Right atrium auricular region (tissue), 2 donors: ENCODE data around the gene SRSF3. TPM values are rescaled to one million over a fixed set of nuclear protein-coding genes. Genes with fewer than 3 reads are reported as not detected.

ENCODE experiments used
- DNase-seq: peaks from one replicate; pipeline ENCODE4 v3.0.0-alpha.2; 2019; ENCODE audit warnings: low spot score
- H3K27ac ChIP-seq, 2 donors: fragments of 200-600 bp; sonication (generic); 1 replicate in 1 of 2; 2 replicates in 1 of 2; pipeline ENCODE4 v1.5.1; 2016 to 2019
- H3K27me3 ChIP-seq, 2 donors: fragments of 200-600 bp; sonication (generic); one replicate each; pipeline versions ENCODE4 v1.5.1 to v1.6.0; 2017 to 2019
- H3K36me3 ChIP-seq: fragments of 200-600 bp; sonication (generic); one replicate; pipeline ENCODE4 v1.5.1; 2016
- H3K4me1 ChIP-seq, 2 donors: fragments of 200-600 bp; sonication (generic); one replicate each; pipeline versions ENCODE4 v1.5.1 to v1.6.0; 2017 to 2019
- H3K4me3 ChIP-seq, 2 donors: fragments of 200-600 bp; sonication (generic); 1 replicate in 1 of 2; 2 replicates in 1 of 2; pipeline ENCODE4 v1.5.1; 2017 to 2019; ENCODE audit warnings: mild to moderate bottlenecking in 1 of 2, moderate library complexity in 1 of 2
- H3K9me3 ChIP-seq, 2 donors: fragments of 200-600 bp; sonication (generic); one replicate each; pipeline ENCODE4 v1.5.1; 2019
- CTCF ChIP-seq, 2 donors: fragments of 200-600 bp; sonication (generic); IDR thresholded peaks; one replicate each; pipeline ENCODE4 v1.5.1; 2019; ENCODE audit warnings: antibody characterized with exemption in 2 of 2
- total RNA-seq, 2 donors: library from RNA; depleted of rRNA; stranded (reverse); fragments of >200 nt; gene quantifications; one replicate each; pipeline ENCODE4 v1.1.0, GENCODE V29; 2016

SRSF3 gene
- total RNA-seq, 2 donors from 2014 or later, result 51.4 to 97.2 TPM

- H3K27ac ChIP-seq, result peak overlapping the region; percentile 72 to 75
Measured at GRCh38 chr6:36627141-36627540, 33.0 kb downstream of the SRSF3 start.

GRCh38 chr6:36627801-36628246 is 33.7 kb downstream of the SRSF3 start:
- Histone ChIP-seq H3K36me3 (no peaks in the 10 kb centered on the region), H3K27me3 (no peaks in the 10 kb centered on the region), H3K9me3 (no peaks in the 10 kb centered on the region), H3K4me3 (no peak overlapping the region), H3K4me1 (peaks cover 0 to 54% of the 10 kb centered on the region in 2 donors), H3K27ac (peak overlapping the region; percentile 72 to 75)
- TF ChIP-seq CTCF (IDR thresholded peaks at IDR 0.05), result no peak
- DNase-seq, result peak; percentile 77

More at GRCh38 chr6:36627141-36627540, 33.0 kb downstream of the SRSF3 start:
- peaks cover 0 to 55% of the 10 kb centered on the region in 2 donors for H3K4me1 ChIP-seq
- no peaks in the 10 kb centered on the region for H3K36me3 ChIP-seq
- no peak overlapping the region for H3K4me3 ChIP-seq
- no peaks in the 10 kb centered on the region for H3K27me3 ChIP-seq
- no peaks in the 10 kb centered on the region for H3K9me3 ChIP-seq
- TF ChIP-seq CTCF (IDR thresholded peaks at IDR 0.05), result no peak
- DNase-seq, result no peak

DNA sequence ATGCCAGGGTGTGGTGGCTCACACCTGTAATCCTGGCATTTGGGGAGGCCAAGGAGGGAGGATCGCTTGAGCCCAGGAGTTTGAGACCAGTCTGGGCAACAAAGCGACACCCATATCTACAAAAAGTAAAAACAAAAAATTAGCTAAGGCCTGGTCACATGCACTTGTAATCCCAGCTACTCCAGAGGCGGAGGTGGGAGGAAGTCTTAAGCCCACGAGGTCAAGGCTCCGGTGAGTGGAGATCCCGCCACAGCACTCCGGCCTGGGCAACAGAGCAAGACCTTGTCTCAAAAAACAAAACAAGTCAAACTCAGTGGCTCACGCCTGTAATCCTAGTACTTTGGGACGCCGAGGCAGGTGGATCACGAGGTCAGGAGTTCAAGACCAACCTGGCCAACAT is 35.6 kb downstream of the SRSF3 start:
- Histone ChIP-seq H3K36me3 (no peaks in the 10 kb centered on the region), H3K27ac (peak overlapping the region; percentile 62 to 76), H3K9me3 (no peaks in the 10 kb centered on the region), H3K4me1 (peaks cover 0 to 51% of the 10 kb centered on the region in 2 donors), H3K27me3 (no peaks in the 10 kb centered on the region), H3K4me3 (no peak overlapping the region)
- no peak for DNase-seq
- no peak for TF ChIP-seq CTCF (IDR thresholded peaks at IDR 0.05)

DNA sequence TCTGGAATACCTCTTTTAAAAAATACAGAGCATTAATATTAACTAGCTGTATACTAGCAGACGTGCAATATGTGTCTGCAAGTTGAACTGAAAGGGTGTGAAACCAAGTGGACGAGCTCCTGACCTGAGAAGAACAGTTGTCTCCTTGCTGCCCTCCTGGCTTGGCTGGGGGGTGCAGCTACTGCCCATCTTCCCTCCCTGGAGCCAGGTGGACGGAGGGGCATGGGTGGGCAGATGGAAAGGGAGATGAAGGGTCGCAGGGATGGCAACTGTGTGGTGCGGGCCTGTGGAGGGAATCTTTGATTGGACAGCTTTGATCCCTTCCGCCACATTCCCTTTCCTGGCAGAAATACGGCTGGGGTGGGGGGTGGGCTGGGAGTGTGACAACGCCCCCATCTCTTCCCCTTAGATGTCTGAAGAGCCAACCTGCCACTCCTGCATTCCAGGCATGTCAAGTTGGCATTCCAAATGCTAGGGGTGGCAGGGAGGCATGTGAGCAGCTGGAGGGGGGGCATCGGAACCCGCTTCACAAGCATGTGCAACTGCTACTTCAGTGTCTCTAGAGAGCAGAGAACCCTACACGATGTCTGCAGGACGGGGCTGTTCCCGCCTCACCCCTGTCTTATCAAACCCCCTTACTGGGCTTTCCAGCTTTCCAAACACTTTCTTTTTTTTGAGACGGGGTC is 37.3 kb downstream of the SRSF3 start:
- no peak for TF ChIP-seq CTCF (IDR thresholded peaks at IDR 0.05)
- peaks cover 0 to 42% of the 10 kb centered on the region in 2 donors for H3K4me1 ChIP-seq
- H3K4me3 ChIP-seq, result no peak overlapping the region
- DNase-seq, result no peak
- no peaks in the 10 kb centered on the region for H3K9me3 ChIP-seq
- H3K27ac ChIP-seq, result no peak overlapping the region
- no peaks in the 10 kb centered on the region for H3K27me3 ChIP-seq
- H3K36me3 ChIP-seq, result no peaks in the 10 kb centered on the region

- H3K9me3 ChIP-seq, result no peaks in the 10 kb centered on the region
- no peaks in the 10 kb centered on the region for H3K36me3 ChIP-seq
- H3K4me3 ChIP-seq, result no peak overlapping the region
- DNase-seq, result no peak
- H3K27ac ChIP-seq, result peak overlapping the region; percentile 53 to 54
- peaks cover 0 to 24% of the 10 kb centered on the region in 2 donors for H3K4me1 ChIP-seq
- H3K27me3 ChIP-seq, result no peaks in the 10 kb centered on the region
- no peak for TF ChIP-seq CTCF (IDR thresholded peaks at IDR 0.05)
Measured at GRCh38 chr6:36633370-36633769, 39.2 kb downstream of the SRSF3 start.

DNA sequence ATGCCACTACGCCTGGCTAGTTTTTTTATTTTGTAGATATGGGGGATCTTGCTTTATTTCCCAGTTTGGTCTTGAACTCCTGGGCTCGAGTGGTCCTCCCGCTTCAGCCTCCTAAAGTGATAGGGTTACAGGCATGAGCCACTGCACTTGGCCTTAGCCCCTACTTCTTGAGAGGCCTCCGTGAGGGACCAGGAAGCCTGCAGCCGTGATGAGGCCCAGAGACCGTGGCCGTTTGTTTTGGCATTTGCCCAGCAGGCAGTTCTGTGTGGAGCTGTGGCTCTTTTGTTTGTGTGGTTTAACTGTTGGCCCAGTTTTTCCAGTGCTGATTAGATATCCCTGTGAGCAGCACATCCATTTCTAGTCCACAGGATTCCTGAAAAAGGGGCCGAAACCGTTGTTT is 39.8 kb downstream of the SRSF3 start:
- Histone ChIP-seq H3K9me3 (no peaks in the 10 kb centered on the region), H3K27ac (peak overlapping the region; percentile 53 to 54), H3K27me3 (no peaks in the 10 kb centered on the region), H3K36me3 (no peaks in the 10 kb centered on the region), H3K4me1 (peaks cover 0 to 22% of the 10 kb centered on the region in 2 donors), H3K4me3 (no peak overlapping the region)
- DNase-seq, result peak; percentile 85
- TF ChIP-seq CTCF (IDR thresholded peaks at IDR 0.05), result no peak
